Measurements from ENCODE around the gene NEIL3. TPM values are rescaled to one million over a fixed set of nuclear protein-coding genes. Genes with fewer than 3 reads are reported as not detected.
A peak's percentile ranks its signal among the peaks of the same experiment; 100 is the strongest.

The NEIL3 gene
- total and polyA plus RNA-seq, 9 of the 15 experiments (the other 6 are each of a cell fraction or from before 2014, with no cell fraction given), result 2.7 to 23.3 (median 12.9) TPM

- POLR2A ChIA-PET, result no interaction called here
- no peak for ATAC-seq
These were observed 61.8 kb downstream of the NEIL3 start for GRCh38 chr4:177371461-177371860.

More at GRCh38 chr4:177371461-177371860, 61.8 kb downstream of the NEIL3 start:
- Histone ChIP-seq H3K27me3 (ENCODE audit: control insufficient read depth in 2 of 2, insufficient read depth in 2 of 2, low read length in 2 of 2) (no peaks in the 10 kb centered on the region), H3K4me3 (no peak overlapping the region), H3K4me1 (replicated peaks in 1 of 2; ENCODE audit: control insufficient read depth in 2 of 2, insufficient read depth in 2 of 2, low read length in 2 of 2) (no peaks in the 10 kb centered on the region), H4K20me1 (replicated peaks; ENCODE audit: control insufficient read depth, insufficient read depth, low read length) (no peaks in the 10 kb centered on the region), H3K9me3 (replicated peaks; ENCODE audit: control insufficient read depth, insufficient read depth, low read depth, low read length) (no peaks in the 10 kb centered on the region), H3K4me2 (ENCODE audit: insufficient read depth, low read length) (no peak overlapping the region), H3K79me2 (ENCODE audit: control insufficient read depth, insufficient read depth, low read length) (no peaks in the 10 kb centered on the region), H3K27ac (ENCODE audit: extremely low read depth, low read depth, low read length) (no peak overlapping the region), H3K36me3 (ENCODE audit: control insufficient read depth, insufficient read depth, low read length) (no peaks in the 10 kb centered on the region), H3K9ac (ENCODE audit: insufficient read depth in 1 of 2, low read depth in 2 of 2, low read length in 2 of 2) (no peak overlapping the region), H3K9me1 (ENCODE audit: control insufficient read depth, insufficient read depth, low read length) (no peaks in the 10 kb centered on the region), H2AFZ (ENCODE audit: low read depth, low read length) (no peak overlapping the region)
- in situ Hi-C loops (cut with MboI), result loop anchor here (10.0 kb wide), 1 partner anchor 133 kb away; no protein-coding TSS in a partner anchor
- no peak for TF ChIP-seq BCL6 (CRISPR knock-in tag; IDR thresholded peaks at IDR 0.05)
- no peak for TF ChIP-seq NELFE (IDR thresholded peaks at IDR 0.05; ENCODE audit: insufficient read depth, insufficient read length)
- TF ChIP-seq HBP1 (CRISPR knock-in tag; IDR thresholded peaks at IDR 0.05), result no peak
- TF ChIP-seq ZNF408 (CRISPR knock-in tag; IDR thresholded peaks at IDR 0.05; ENCODE audit: low read depth), result no peak
- TF ChIP-seq ZNF347 (CRISPR knock-in tag; IDR thresholded peaks at IDR 0.05; ENCODE audit: low read depth), result no peak
- TF ChIP-seq SMAD2 (IDR thresholded peaks at IDR 0.05; ENCODE audit: low read depth, low read length), result no peak
- no peak for TF ChIP-seq ZKSCAN3 (CRISPR knock-in tag; IDR thresholded peaks at IDR 0.05)
- no peak for TF ChIP-seq POLR2AphosphoS2 (IDR thresholded peaks at IDR 0.05; ENCODE audit: low read length)
- TF ChIP-seq ZNF3 (CRISPR knock-in tag; IDR thresholded peaks at IDR 0.05), result no peak
- TF ChIP-seq SMC3 (conservative IDR thresholded peaks at IDR 0.05; ENCODE audit: insufficient read depth, low read depth, low read length), result no peak
- no peak for TF ChIP-seq PML (IDR thresholded peaks at IDR 0.05; ENCODE audit: low read length)
- 0 out of 2 replicates have a peak, but pooled peaks have one; percentile 4 for TF ChIP-seq C11orf30 (IDR thresholded peaks at IDR 0.05; ENCODE audit: low read depth)
- no peak for TF ChIP-seq ZNF41 (CRISPR knock-in tag; conservative IDR thresholded peaks at IDR 0.05)
- TF ChIP-seq ZNF431 (CRISPR knock-in tag; IDR thresholded peaks at IDR 0.05), result no peak
- TF ChIP-seq ZNF316 (IDR thresholded peaks at IDR 0.05), result peak; percentile 21; the same call in 1 of the 2 replicates
- 21% methylated on average over 4 of the region's 4 CpGs for WGBS (ENCODE audit: insufficient coverage, low coverage, missing lambda C conversion rate)
- FAIRE-seq (no peak), DNase-seq (ENCODE audit: extremely low read depth in 1 of 4, low spot score in 3 of 4) (no peak)
- BruUV-seq (replicated peaks), result no TSS peak
- CTCF ChIA-PET (ENCODE audit: low intra/inter-chr PET ratio), result no interaction called here
- intact Hi-C loops (cut with micrococcal nuclease), result no loop called here
